Endothelial cell of umbilical vein (primary cell): ENCODE results near the gene TTF1.

Experiments
- CTCF ChIP-seq, 2 donors: IDR thresholded peaks; 1 replicate in 1 of 2; 2 replicates in 1 of 2; pipeline ENCODE4 v1.5.1; 2011; ENCODE audit warnings: low read length in 2 of 2, mild to moderate bottlenecking in 2 of 2, moderate library complexity in 2 of 2, control low read depth in 1 of 2, inconsistent platforms in 1 of 2, low read depth in 1 of 2; ENCODE audit not compliant: insufficient read depth in 1 of 2; ENCODE audit errors: extremely low read depth in 1 of 2
- FOS ChIP-seq: IDR thresholded peaks from 2 replicates; pipeline ENCODE4 v1.6.1; 2011; ENCODE audit warnings: mild to moderate bottlenecking, low read length, moderate library complexity, borderline replicate concordance; ENCODE audit not compliant: insufficient read depth
- POLR2A ChIP-seq: IDR thresholded peaks from 2 replicates; pipeline ENCODE4 v1.6.1; 2012; ENCODE audit warnings: low read depth, mild to moderate bottlenecking, control low read depth, low read length
- POLR2AphosphoS5 ChIP-seq: IDR thresholded peaks from 2 replicates; pipeline ENCODE4 v1.6.1; 2012; ENCODE audit warnings: low read depth, mild to moderate bottlenecking, control low read depth, low read length, moderate library complexity; ENCODE audit not compliant: insufficient read depth
- TF ChIP-seq, protein P1 (sequence below): IDR thresholded peaks from 2 replicates; pipeline ENCODE4 v1.6.1; 2011; ENCODE audit not compliant: insufficient read depth, insufficient read length

GRCh38 chr9:132367613-132368313 is 38.9 kb downstream of the TTF1 start:
- no peak for TF ChIP-seq CTCF (IDR thresholded peaks at IDR 0.05; ENCODE audit: extremely low read depth in 1 of 2, insufficient read depth in 1 of 2, low read depth in 1 of 2, low read length in 2 of 2)
- TF ChIP-seq POLR2A, result no peak
- TF ChIP-seq POLR2AphosphoS5, result no peak
- TF ChIP-seq FOS, result no peak
- TF ChIP-seq, protein P1, sequence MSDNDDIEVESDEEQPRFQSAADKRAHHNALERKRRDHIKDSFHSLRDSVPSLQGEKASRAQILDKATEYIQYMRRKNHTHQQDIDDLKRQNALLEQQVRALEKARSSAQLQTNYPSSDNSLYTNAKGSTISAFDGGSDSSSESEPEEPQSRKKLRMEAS, result no peak
